ENCODE data around the gene ANKRD44. TPM values are rescaled to one million over a fixed set of nuclear protein-coding genes. Genes with fewer than 3 reads are reported as not detected.

ANKRD44 gene
- total RNA-seq, 1 experiment from 2014 or later: 7.8 TPM

GRCh38 chr2:197285361-197285760, 25.2 kb downstream of the ANKRD44 start:
- DNase-seq (ENCODE audit: low read depth, low spot score) (no peak), ATAC-seq (no peak)
- TF ChIP-seq POLR2AphosphoS5 (IDR thresholded peaks at IDR 0.05; ENCODE audit: low read depth, low read length): no peak
- no peak for TF ChIP-seq TCF7L2 (IDR thresholded peaks at IDR 0.05; ENCODE audit: low read depth, low read length)
- TF ChIP-seq SIN3A (IDR thresholded peaks at IDR 0.05; ENCODE audit: borderline replicate concordance, insufficient read depth, low read depth, low read length): no peak
- TF ChIP-seq CTCF (IDR thresholded peaks at IDR 0.05): no peak
- TF ChIP-seq, protein P1, sequence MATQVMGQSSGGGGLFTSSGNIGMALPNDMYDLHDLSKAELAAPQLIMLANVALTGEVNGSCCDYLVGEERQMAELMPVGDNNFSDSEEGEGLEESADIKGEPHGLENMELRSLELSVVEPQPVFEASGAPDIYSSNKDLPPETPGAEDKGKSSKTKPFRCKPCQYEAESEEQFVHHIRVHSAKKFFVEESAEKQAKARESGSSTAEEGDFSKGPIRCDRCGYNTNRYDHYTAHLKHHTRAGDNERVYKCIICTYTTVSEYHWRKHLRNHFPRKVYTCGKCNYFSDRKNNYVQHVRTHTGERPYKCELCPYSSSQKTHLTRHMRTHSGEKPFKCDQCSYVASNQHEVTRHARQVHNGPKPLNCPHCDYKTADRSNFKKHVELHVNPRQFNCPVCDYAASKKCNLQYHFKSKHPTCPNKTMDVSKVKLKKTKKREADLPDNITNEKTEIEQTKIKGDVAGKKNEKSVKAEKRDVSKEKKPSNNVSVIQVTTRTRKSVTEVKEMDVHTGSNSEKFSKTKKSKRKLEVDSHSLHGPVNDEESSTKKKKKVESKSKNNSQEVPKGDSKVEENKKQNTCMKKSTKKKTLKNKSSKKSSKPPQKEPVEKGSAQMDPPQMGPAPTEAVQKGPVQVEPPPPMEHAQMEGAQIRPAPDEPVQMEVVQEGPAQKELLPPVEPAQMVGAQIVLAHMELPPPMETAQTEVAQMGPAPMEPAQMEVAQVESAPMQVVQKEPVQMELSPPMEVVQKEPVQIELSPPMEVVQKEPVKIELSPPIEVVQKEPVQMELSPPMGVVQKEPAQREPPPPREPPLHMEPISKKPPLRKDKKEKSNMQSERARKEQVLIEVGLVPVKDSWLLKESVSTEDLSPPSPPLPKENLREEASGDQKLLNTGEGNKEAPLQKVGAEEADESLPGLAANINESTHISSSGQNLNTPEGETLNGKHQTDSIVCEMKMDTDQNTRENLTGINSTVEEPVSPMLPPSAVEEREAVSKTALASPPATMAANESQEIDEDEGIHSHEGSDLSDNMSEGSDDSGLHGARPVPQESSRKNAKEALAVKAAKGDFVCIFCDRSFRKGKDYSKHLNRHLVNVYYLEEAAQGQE (IDR thresholded peaks at IDR 0.05; ENCODE audit: insufficient read depth in 1 of 2, low read depth in 2 of 2, low read length in 1 of 2): no peak
- no peak overlapping the region for H3K4me3 ChIP-seq (ENCODE audit: low read depth in 2 of 2, low read length in 2 of 2)
- intact Hi-C loops (cut with micrococcal nuclease; ENCODE audit: unreplicated experiment): no loop called here
- no peaks in the 10 kb centered on the region for H3K36me3 ChIP-seq (ENCODE audit: control insufficient read depth, insufficient read depth, low read length)
- ChIA-PET CTCF (no interaction called here), POLR2A (interaction anchor here (0.6 kb wide), 1 partner anchor 359 kb away, joined by 4 read pairs; no protein-coding TSS in a partner anchor)
- no peaks in the 10 kb centered on the region for H3K27me3 ChIP-seq (ENCODE audit: control insufficient read depth, insufficient read depth, low read length)
- H3K27ac ChIP-seq (ENCODE audit: low read length): peak overlapping the region; percentile 52
- in situ Hi-C loops (cut with HindIII; ENCODE audit: low pct_unique_long_range_greater_than_20kb, low sequenced_read_pairs): no loop called here
- BruUV-seq (replicated peaks): no TSS peak
- H3K4me1 ChIP-seq (ENCODE audit: control insufficient read depth, insufficient read depth, low read length): peaks cover 22% of the 10 kb centered on the region
- no peaks in the 10 kb centered on the region for H3K9me3 ChIP-seq (ENCODE audit: control insufficient read depth, insufficient read depth, low read depth, low read length)

DNA sequence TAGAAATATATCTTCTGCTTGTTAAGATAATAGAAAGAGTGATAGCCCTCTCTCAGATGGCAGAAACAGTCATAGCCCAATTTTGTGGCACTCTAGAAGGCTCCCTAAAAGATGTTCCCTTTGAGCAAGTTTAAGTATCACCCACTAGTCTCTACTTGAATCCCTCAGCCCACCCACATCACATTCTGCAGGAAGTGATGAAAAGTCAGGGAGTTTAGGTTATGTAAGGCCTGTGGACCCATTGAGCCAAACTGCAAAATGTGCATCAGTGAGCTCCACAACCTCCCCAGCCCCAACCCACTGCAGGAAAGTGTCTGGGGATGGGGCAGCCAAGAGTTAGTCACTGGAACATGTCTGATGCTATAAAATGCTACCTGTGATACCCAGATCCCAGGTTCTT, 25.6 kb downstream of the ANKRD44 start:
- H3K4me1 ChIP-seq (ENCODE audit: control insufficient read depth, insufficient read depth, low read length): peaks cover 22% of the 10 kb centered on the region
- ChIA-PET POLR2A (interaction anchor here (0.6 kb wide), 1 partner anchor 358 kb away, joined by 4 read pairs; no protein-coding TSS in a partner anchor), CTCF (no interaction called here)
- intact Hi-C loops (cut with micrococcal nuclease; ENCODE audit: unreplicated experiment): no loop called here
- no peak for DNase-seq (ENCODE audit: low read depth, low spot score)
- H3K27ac ChIP-seq (ENCODE audit: low read length): peak overlapping the region; percentile 52; the same call in 1 of the 2 replicates
- in situ Hi-C loops (cut with HindIII; ENCODE audit: low pct_unique_long_range_greater_than_20kb, low sequenced_read_pairs): no loop called here
- no peak overlapping the region for H3K4me3 ChIP-seq (ENCODE audit: low read depth in 2 of 2, low read length in 2 of 2)
- TF ChIP-seq CTCF (IDR thresholded peaks at IDR 0.05) (no peak), TCF7L2 (IDR thresholded peaks at IDR 0.05; ENCODE audit: low read depth, low read length) (no peak), POLR2AphosphoS5 (IDR thresholded peaks at IDR 0.05; ENCODE audit: low read depth, low read length) (no peak), SIN3A (IDR thresholded peaks at IDR 0.05; ENCODE audit: borderline replicate concordance, insufficient read depth, low read depth, low read length) (no peak)
- TF ChIP-seq, protein P1 (IDR thresholded peaks at IDR 0.05; ENCODE audit: insufficient read depth in 1 of 2, low read depth in 2 of 2, low read length in 1 of 2): no peak
- no peak for ATAC-seq
- no peaks in the 10 kb centered on the region for H3K27me3 ChIP-seq (ENCODE audit: control insufficient read depth, insufficient read depth, low read length)
- H3K9me3 ChIP-seq (ENCODE audit: control insufficient read depth, insufficient read depth, low read depth, low read length): no peaks in the 10 kb centered on the region
- BruUV-seq (replicated peaks): no TSS peak
- no peaks in the 10 kb centered on the region for H3K36me3 ChIP-seq (ENCODE audit: control insufficient read depth, insufficient read depth, low read length)
